Neural cell (in vitro differentiated cells): ENCODE data around the gene ZNF407. TPM values are rescaled to one million over a fixed set of nuclear protein-coding genes. Genes with fewer than 3 reads are reported as not detected.

Experiments used
- H2AFZ ChIP-seq: fragments of 200-600, 300-800 bp; sonication (generic), shearing (Covaris generic); 2 replicates; pipeline ENCODE4 v1.6.0; 2014; ENCODE audit warnings: low read depth, mild to moderate bottlenecking, antibody characterized with exemption, low read length, moderate library complexity
- H3F3A ChIP-seq: fragments of 200-600 bp; shearing (Covaris generic); 2 replicates; pipeline ENCODE4 v1.6.1; 2016; ENCODE audit warnings: mild to moderate bottlenecking, moderate library complexity, mixed read lengths, antibody characterized with exemption, low read length; ENCODE audit not compliant: insufficient read depth, poor library complexity, severe bottlenecking
- H3K27ac ChIP-seq: fragments of 200-600, 300-800 bp; sonication (generic), shearing (Covaris generic); 2 replicates; pipeline ENCODE4 v1.5.1; 2014; ENCODE audit warnings: mild to moderate bottlenecking, low read length, moderate library complexity
- H3K27me3 ChIP-seq: fragments of 300-800, 200-600 bp; sonication (generic), shearing (Covaris generic); 2 replicates; pipeline ENCODE4 v1.6.0; 2014; ENCODE audit warnings: mild to moderate bottlenecking, low read depth, low read length, moderate library complexity; ENCODE audit not compliant: insufficient read depth
- H3K36me3 ChIP-seq: fragments of 300-800, 200-600 bp; sonication (generic), shearing (Covaris generic); 2 replicates; pipeline ENCODE4 v1.5.1; 2014; ENCODE audit warnings: mild to moderate bottlenecking, antibody characterized with exemption, low read length, moderate library complexity; ENCODE audit not compliant: insufficient read depth
- H3K4me2 ChIP-seq: fragments of 300-800, 200-600 bp; sonication (generic), shearing (Covaris generic); 2 replicates; pipeline ENCODE4 v1.6.0; 2014; ENCODE audit warnings: mild to moderate bottlenecking, low read length
- H3K4me3 ChIP-seq: fragments of 300-800, 200-600 bp; sonication (generic), shearing (Covaris generic); 2 replicates; pipeline ENCODE4 v1.5.1; 2014; ENCODE audit warnings: mild to moderate bottlenecking, low read length, moderate library complexity
- H3K79me2 ChIP-seq: fragments of 200-600 bp; shearing (Covaris generic); replicated peaks from 2 replicates; pipeline ENCODE4 v1.6.0; 2014; ENCODE audit warnings: mild to moderate bottlenecking, low read length, moderate library complexity; ENCODE audit not compliant: insufficient read depth
- H3K9ac ChIP-seq: fragments of 300-800, 200-600 bp; sonication (generic), shearing (Covaris generic); 2 replicates; pipeline ENCODE4 v1.6.1; 2016; ENCODE audit warnings: mild to moderate bottlenecking, low read length, mixed read lengths
- H3K9me2 ChIP-seq: fragments of 200-600 bp; shearing (Covaris generic); 2 replicates; pipeline ENCODE4 v1.6.1; 2016; ENCODE audit warnings: mild to moderate bottlenecking, low read length, mixed read lengths; ENCODE audit not compliant: insufficient read depth
- H3K9me3 ChIP-seq: fragments of 200-600, 300-800 bp; sonication (generic), shearing (Covaris generic); 2 replicates; pipeline ENCODE4 v1.6.1; 2016; ENCODE audit warnings: mild to moderate bottlenecking, mixed run types, low read length, moderate library complexity, mixed read lengths
- H4K20me1 ChIP-seq: fragments of 200-600 bp; shearing (Covaris generic); 2 replicates; pipeline ENCODE4 v1.6.1; 2016; ENCODE audit warnings: mild to moderate bottlenecking, mixed run types; ENCODE audit not compliant: insufficient read depth
- EP300 ChIP-seq: fragments of 450-650 bp; conservative IDR thresholded peaks from 2 replicates; pipeline ENCODE4 v1.6.1; 2014; ENCODE audit warnings: antibody characterized with exemption, mild to moderate bottlenecking, moderate library complexity; ENCODE audit not compliant: poor library complexity, severe bottlenecking
- EZH2 ChIP-seq: fragments of 200-600, 300-800 bp; shearing (Covaris generic), sonication (generic); IDR thresholded peaks from 2 replicates; pipeline ENCODE4 v1.6.1; 2014; ENCODE audit warnings: antibody characterized with exemption, low read length, borderline replicate concordance, mild to moderate bottlenecking; ENCODE audit not compliant: insufficient read depth, poor library complexity, severe bottlenecking
- MXI1 ChIP-seq: fragments of 450-650 bp; conservative IDR thresholded peaks from 2 replicates; pipeline ENCODE4 v1.6.1; 2014; ENCODE audit warnings: antibody characterized with exemption, mild to moderate bottlenecking; ENCODE audit not compliant: poor library complexity, severe bottlenecking
- POLR2AphosphoS5 ChIP-seq: IDR thresholded peaks from 2 replicates; pipeline ENCODE4 v1.6.1; 2012
- RAD21 ChIP-seq: fragments of 450-650 bp; conservative IDR thresholded peaks from 2 replicates; pipeline ENCODE4 v1.6.1; 2014; ENCODE audit warnings: antibody characterized with exemption, mild to moderate bottlenecking, moderate library complexity
- SMC3 ChIP-seq: fragments of 450-650 bp; conservative IDR thresholded peaks from 2 replicates; pipeline ENCODE4 v1.6.1; 2014; ENCODE audit warnings: antibody characterized with exemption, mild to moderate bottlenecking, moderate library complexity; ENCODE audit not compliant: poor library complexity
- TAF1 ChIP-seq: IDR thresholded peaks from 2 replicates; pipeline ENCODE4 v1.6.1; 2012; ENCODE audit warnings: low read depth
- polyA plus RNA-seq: library from polyadenylated mRNA; depleted of rRNA; stranded (reverse); fragments of >200 nt; gene quantifications from 2 replicates; pipeline ENCODE4 v1.2.3, GENCODE V29; 2014
- TF ChIP-seq, protein P1 (sequence below): fragments of 450-650 bp; IDR thresholded peaks from 2 replicates; pipeline ENCODE4 v1.5.1; 2014; ENCODE audit warnings: antibody characterized with exemption, mild to moderate bottlenecking, moderate library complexity; ENCODE audit not compliant: poor library complexity, severe bottlenecking
- TF ChIP-seq, protein P2 (sequence below): IDR thresholded peaks from 2 replicates; pipeline ENCODE4 v1.6.1; 2012; ENCODE audit warnings: borderline replicate concordance

Gene ZNF407
- polyA plus RNA-seq, 1 donor from 2014 or later = 2.9 TPM

DNA sequence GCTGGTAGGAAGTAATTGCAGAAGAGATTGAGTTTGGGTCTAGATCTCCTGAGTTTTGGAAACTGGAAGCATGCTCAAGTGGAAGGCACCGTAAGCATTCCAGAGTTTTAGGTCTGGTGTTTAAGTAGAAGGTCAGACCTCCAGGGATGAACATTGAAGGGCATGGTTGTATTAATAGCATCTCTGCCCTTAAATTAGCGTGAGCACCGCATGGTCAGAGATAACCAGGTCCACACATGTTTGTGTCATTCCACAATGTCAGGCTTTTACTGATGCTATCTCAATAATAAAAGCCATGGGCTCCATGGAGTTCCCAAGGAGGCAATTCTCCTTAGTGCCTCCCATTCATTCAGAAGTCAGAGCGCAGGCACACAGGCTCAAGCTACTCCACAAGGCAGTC is 28.3 kb upstream of the ZNF407 start:
- no peaks in the 10 kb centered on the region for H3K36me3 ChIP-seq
- H3K27ac ChIP-seq = no peak overlapping the region
- H4K20me1 ChIP-seq = no peaks in the 10 kb centered on the region
- no peaks in the 10 kb centered on the region for H3K9me3 ChIP-seq
- no peak overlapping the region for H2AFZ ChIP-seq
- H3F3A ChIP-seq = no peaks in the 10 kb centered on the region
- no peak overlapping the region for H3K9ac ChIP-seq
- H3K79me2 ChIP-seq = no peaks in the 10 kb centered on the region
- H3K4me3 ChIP-seq = no peak overlapping the region
- no peaks in the 10 kb centered on the region for H3K27me3 ChIP-seq
- TF ChIP-seq MXI1 (no peak), POLR2AphosphoS5 (no peak), SMC3 (no peak), EP300 (no peak), TAF1 (no peak), EZH2 (no peak), RAD21 (no peak)
- TF ChIP-seq, protein P1, sequence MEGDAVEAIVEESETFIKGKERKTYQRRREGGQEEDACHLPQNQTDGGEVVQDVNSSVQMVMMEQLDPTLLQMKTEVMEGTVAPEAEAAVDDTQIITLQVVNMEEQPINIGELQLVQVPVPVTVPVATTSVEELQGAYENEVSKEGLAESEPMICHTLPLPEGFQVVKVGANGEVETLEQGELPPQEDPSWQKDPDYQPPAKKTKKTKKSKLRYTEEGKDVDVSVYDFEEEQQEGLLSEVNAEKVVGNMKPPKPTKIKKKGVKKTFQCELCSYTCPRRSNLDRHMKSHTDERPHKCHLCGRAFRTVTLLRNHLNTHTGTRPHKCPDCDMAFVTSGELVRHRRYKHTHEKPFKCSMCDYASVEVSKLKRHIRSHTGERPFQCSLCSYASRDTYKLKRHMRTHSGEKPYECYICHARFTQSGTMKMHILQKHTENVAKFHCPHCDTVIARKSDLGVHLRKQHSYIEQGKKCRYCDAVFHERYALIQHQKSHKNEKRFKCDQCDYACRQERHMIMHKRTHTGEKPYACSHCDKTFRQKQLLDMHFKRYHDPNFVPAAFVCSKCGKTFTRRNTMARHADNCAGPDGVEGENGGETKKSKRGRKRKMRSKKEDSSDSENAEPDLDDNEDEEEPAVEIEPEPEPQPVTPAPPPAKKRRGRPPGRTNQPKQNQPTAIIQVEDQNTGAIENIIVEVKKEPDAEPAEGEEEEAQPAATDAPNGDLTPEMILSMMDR = no peak
- TF ChIP-seq, protein P2, sequence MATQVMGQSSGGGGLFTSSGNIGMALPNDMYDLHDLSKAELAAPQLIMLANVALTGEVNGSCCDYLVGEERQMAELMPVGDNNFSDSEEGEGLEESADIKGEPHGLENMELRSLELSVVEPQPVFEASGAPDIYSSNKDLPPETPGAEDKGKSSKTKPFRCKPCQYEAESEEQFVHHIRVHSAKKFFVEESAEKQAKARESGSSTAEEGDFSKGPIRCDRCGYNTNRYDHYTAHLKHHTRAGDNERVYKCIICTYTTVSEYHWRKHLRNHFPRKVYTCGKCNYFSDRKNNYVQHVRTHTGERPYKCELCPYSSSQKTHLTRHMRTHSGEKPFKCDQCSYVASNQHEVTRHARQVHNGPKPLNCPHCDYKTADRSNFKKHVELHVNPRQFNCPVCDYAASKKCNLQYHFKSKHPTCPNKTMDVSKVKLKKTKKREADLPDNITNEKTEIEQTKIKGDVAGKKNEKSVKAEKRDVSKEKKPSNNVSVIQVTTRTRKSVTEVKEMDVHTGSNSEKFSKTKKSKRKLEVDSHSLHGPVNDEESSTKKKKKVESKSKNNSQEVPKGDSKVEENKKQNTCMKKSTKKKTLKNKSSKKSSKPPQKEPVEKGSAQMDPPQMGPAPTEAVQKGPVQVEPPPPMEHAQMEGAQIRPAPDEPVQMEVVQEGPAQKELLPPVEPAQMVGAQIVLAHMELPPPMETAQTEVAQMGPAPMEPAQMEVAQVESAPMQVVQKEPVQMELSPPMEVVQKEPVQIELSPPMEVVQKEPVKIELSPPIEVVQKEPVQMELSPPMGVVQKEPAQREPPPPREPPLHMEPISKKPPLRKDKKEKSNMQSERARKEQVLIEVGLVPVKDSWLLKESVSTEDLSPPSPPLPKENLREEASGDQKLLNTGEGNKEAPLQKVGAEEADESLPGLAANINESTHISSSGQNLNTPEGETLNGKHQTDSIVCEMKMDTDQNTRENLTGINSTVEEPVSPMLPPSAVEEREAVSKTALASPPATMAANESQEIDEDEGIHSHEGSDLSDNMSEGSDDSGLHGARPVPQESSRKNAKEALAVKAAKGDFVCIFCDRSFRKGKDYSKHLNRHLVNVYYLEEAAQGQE = no peak
- no peak overlapping the region for H3K4me2 ChIP-seq
- H3K9me2 ChIP-seq = no peaks in the 10 kb centered on the region

DNA sequence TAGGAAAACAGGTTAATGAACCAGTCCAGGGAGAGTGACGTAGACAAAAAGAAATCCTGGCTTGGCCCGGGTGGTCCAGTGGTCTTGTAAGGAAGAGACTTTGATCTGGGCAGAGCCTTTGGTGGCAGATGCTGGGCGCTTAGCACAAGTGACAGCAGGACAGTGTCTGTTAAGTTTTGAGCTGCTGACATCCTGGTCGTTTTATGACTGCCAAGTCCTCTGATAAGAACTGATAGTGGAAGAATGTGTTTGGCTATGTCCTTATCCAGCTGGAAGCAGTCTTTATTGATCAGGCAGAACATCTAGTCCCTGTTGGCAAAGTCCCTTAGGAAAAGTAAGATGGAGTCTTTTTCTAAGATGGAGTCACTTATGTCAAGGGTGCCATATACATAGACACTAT is 27.4 kb upstream of the ZNF407 start:
- Histone ChIP-seq H3F3A (no peaks in the 10 kb centered on the region), H3K9me2 (no peaks in the 10 kb centered on the region), H3K79me2 (no peaks in the 10 kb centered on the region), H3K4me3 (no peak overlapping the region), H3K27me3 (no peaks in the 10 kb centered on the region), H3K9me3 (no peaks in the 10 kb centered on the region), H4K20me1 (no peaks in the 10 kb centered on the region), H3K9ac (no peak overlapping the region), H2AFZ (no peak overlapping the region), H3K36me3 (no peaks in the 10 kb centered on the region), H3K27ac (no peak overlapping the region), H3K4me2 (no peak overlapping the region)
- no peak for TF ChIP-seq SMC3
- no peak for TF ChIP-seq RAD21
- TF ChIP-seq EP300 = no peak
- TF ChIP-seq, protein P2 = no peak
- no peak for TF ChIP-seq MXI1
